Left ventricle myocardium superior (tissue), 1 donor: ENCODE measurements around the gene ADAMTSL5. TPM values are rescaled to one million over a fixed set of nuclear protein-coding genes. Genes with fewer than 3 reads are reported as not detected.
"Not testable (repeated sequence)": the region's sequence is repeated elsewhere in the genome, so short reads cannot be mapped to it uniquely, and the experiment has no call there.

Experiments
- ATAC-seq: fragments of 200-7000 bp; cut with Tn5 transposase; one replicate; pipeline ENCODE4 v1.9.1; 2020; ENCODE audit warnings: mild to moderate bottlenecking, moderate library complexity
- DNase-seq: peaks from one replicate; pipeline ENCODE4 v3.0.0-alpha.2; 2020
- intact Hi-C: fragments of 100-400 bp; cut with micrococcal nuclease; formaldehyde crosslinking; loops from one replicate; pipeline ENCODE4 v1.11.0; 2022
- total RNA-seq: library from RNA; stranded (reverse); fragmentation: NEBNext Ultra II Directional; extraction: Animal tissue kit (Norgen Biotek cat#: 25700); gene quantifications from one replicate; pipeline ENCODE4 v1.2.1, GENCODE V29; 2021
- donor health status: DM: no; HTN: yes; CAD: no; lungs with severe emphysema.

Gene ADAMTSL5
- total RNA-seq, 1 donor from 2014 or later, result 20.5 TPM

DNA sequence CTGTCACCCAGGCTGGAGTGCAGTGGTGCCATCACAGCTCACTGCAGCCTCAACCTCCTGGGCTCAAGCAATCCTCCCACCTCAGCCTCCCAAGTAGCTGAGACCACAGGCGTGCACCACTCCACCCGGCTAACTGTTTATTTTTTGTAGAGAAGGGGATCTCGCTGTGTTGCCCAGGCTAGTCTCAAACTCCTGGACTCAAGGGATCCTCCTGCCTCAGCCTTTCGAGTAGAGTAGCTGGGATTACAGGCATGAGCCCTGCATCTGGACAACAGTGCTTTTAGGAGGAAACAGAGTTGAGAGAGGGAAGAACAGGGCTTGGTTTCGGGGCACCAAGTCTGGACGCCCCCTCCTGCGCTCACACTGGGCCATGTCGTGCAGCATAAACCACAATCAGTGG lies 7.0 kb upstream of the ADAMTSL5 start:
- ATAC-seq, DNase-seq, intact Hi-C loops: not testable (repeated sequence)

DNA sequence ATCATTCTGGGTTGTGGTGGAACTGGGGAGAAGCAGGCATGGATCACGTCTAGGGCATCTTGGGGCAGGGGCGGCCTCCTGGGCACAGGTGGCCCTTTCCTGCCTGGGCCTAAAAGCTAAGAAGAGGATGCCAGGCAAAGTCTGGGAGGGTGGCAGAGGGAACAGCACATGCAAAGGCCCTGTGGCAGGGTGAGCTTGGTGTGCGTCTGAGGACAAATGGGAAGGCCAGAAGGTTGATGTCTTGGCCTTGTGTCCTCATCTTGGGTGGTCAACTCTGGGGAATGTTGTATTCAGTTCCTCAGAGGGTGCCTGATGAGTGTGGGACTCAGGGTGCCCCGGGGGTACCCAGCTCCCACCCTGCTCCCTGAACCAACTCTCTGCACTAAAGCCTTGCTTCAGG lies 5.7 kb upstream of the ADAMTSL5 start:
- ATAC-seq, result no peak
- intact Hi-C loops, result no loop called here

DNA sequence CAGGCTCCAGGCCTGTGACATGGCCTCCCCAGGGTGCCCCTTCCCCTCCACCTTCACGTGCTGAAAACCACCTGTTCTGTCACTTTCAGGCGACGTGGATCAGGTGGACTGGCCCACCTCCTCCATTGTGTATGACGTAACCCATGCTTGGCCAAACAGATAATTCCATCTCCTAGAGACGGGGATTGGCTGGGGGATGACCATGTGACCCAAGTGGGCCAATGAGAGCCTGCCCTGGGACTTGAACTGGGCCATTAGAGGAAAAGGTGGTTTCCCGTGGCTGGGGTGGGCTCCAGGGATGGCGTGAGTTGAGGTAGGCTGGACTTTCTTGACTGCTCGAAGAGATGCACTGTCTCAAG lies 3.6 kb upstream of the ADAMTSL5 start:
- DNase-seq (no peak), ATAC-seq (no peak)
- intact Hi-C loops, result no loop called here

More for the DNA sequence above, 5.7 kb upstream of the ADAMTSL5 start:
- DNase-seq, result no peak

DNA sequence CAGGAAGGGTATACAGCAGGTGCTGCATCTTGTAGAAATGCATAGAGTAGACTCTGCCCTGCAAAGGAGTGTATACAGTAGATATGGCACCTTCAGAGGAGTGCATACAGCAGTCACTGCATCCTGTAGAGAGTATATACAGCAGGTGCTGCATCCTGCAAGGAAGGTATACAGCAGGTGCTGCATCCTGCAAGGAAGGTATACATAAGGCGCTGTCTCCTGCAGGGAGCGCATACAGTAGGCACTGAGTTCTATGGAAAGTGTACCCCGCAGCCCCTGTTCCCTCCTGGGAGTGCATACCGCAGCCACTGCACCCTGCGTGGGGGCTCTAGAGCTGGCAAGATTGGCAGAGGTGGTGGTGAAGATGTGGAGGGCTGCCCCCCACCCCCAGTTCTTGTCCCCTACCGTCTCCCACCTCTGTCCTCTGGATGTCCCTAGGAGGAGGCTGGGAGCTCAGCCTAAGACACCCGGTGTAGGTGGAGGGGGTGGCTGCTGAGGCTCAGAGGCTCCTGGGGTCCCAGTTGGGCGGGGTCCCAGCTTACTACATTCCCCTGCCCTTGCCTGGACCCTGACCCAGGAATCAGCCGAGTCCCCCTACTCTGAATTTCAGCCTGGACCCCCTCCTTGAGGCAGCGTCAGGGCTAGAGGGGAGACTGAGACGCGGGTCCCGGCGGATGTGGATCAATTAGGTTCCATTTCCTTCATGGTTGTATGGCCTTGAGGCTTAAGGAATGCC lies 2.3 kb upstream of the ADAMTSL5 start:
- intact Hi-C loops, result no loop called here
- DNase-seq (no peak), ATAC-seq (no peak)

DNA sequence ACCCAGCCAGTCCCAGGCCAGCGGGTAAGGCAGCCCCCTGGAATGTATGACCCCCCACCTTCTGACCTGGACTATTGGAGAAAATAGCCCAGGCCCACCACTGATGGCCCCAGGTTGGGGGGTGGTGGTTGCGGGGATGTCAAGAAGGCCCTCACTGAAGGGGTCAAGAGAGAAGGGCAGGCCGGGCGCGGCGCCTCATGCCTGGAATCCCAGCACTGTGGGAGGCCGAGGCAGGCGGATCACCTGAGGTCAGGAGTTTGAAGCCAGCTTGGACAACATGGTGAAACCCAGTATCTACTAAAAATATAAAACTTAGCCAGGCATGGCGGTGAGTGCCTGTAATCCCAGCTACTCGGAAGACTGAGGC lies 1.5 kb upstream of the ADAMTSL5 start:
- ATAC-seq (no peak), DNase-seq (no peak)
- intact Hi-C loops, result no loop called here

DNA sequence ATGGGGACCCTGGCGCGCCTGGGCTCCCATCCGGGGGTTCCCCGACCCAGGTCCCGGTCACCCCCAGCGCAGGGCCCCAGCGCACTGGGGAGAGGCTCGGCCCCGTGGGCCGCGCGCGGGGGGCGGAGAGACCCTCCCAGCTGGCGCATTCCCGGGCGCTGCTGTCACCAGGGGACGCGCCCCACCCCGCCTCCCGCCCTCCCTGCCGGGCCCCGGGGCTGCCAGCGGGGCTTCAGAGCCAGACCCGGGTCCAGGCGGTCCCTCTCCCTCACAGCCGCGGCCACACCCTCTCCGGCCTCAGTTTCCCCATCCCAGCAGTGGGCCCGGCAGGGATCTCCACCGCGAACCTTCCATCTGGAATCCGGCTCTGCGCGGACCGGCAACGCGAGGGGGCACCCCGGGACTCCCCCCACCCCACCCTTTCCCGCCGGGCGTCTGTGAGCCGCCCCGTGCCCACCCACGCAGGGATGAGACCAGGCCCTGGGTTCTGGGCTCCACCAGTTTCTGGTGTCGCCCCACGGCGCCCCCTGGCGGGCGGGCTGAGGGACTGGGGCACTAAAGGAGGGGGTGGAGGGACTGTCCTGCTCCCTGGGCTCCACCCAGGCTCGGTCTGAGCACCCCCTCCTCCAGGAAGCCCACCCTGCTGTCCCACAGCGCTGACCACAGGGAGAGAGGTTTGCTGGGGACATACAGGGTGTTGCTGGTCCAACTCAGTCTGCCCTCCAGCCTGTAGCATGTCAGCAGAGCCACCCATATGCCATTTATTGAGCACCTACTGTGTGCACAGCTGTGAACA lies 878 bp upstream of the ADAMTSL5 start:
- ATAC-seq (peak; percentile 63), DNase-seq (peak; percentile 74)
- intact Hi-C loops, result no loop called here

DNA sequence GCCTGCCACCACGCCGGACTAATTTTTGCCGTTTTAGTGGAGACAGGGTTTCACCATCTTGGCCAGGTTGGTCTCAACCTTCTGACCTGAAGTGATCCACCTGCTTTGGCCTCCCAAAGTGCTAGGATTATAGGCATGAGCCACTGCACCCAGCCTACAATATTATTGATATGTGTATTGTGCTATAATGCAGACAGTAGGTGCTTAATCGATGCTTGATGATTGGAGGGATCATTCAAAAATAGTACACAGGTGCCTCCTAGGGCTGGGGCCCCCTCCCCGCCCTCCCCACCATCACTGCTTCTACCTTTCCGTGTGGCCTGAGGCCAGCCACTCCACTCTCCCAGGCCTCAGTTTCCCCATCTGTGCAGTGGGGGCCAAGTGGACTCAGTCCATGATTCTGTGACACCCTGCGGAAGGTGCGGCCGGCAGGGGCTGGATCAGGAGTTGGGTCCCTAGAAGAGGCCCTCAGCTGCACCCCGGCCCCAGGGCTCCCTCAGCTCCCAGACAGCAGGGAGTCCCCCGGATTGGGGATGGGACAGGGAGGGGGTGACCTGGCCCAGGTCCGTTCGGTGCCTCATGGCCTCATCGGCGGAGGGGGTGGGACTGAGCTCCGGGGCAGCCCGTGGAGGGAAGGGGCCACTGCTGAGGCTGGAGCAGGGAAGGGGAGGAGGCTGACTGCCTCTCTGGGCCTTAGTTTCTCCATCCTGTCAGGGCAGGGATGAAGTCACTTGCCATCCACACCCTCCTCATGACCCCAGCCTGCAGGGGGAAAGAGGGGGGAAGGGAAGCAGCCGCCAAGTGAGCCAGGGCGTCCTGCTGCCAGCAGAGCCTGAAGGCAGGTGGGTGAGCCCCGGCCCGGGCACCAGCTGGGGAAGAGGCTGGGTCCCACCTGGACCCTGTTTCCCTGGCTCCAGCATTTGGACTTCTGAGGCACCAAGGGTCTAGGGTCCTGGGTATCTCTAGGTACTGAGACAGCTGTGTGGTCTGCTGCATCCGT lies 1.2 kb downstream of the ADAMTSL5 start:
- no peak for DNase-seq
- intact Hi-C loops, result no loop called here

DNA sequence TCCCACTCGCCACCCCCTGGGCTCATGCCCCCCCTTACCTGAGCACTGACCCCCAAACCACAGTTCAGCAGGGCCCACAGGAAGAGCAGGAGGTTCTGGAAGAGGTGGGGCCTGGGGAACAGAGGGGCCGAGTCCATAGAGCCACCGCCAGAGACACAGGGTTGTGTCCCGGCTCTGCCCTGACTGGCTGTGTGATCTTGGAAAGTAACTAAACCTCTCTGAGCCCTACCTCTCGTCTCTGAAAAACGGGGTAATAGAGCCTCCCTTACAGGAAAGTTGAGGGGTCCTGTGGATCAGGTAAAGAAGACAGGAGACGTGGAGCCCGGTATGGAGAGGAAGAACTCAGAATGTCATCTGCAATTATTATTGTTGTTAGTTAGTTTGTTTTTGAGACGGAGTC lies 2.0 kb downstream of the ADAMTSL5 start:
- intact Hi-C loops, result no loop called here
- DNase-seq, result no peak
- ATAC-seq, result no peak

More for the DNA sequence above, 1.2 kb downstream of the ADAMTSL5 start:
- ATAC-seq, result no peak

DNA sequence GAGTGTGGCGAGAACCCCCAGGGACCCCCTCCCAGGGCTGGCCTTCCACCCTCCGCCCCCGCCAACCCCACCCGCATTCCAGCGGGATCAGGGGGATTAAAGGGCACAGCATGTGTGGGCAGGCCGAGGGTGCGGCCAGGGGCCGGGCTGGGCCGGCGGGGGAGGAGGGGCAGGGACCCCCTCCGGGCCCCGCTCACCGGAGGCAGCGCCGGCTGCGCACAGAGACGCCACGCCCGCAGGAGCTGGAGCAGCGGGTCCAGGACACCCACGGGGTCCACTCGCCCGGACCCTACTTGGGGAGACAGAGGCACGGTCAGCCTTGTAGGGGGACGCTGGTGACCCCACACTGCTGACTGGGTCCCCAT lies 2.4 kb downstream of the ADAMTSL5 start:
- no peak for ATAC-seq
- intact Hi-C loops, result no loop called here

DNA sequence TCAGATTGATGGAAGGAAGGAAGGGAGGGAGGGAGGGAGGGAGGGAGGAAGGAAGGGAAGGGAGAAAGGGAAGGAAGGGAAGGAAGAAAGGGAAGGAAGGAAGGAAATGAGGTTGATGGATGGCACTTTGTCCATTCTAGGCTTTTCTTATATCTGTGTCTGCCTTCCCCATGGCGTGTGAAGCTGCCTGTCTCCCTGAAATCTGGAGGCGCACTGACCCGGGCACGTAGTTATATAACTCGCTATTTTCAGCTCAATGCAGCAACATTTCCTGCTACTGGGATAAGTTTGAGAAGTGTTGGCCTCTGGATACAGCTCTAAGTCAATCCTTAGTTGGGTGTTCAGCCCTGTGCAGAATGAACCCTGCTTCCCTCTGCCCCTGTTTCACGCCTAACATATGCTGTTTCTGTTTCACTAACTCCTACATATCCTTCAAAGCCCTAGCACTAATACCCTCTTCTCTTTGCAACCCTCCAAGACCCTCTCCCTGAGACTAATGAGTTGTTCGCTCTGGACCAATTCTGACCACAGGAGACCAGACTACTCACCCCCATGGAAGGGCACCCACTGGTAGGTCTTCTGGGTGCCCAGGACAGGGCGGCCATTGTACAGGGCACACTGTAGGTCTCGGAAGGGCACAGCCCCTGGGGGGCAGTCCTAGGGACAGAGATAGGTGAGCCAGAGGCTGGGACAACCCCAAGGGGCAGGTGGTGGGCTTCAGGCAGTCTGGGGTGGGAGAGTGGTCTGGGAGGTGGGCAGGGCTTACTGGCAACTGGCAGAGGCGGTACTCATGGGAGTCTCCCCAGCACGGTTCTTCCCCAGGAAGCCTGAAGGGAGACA lies 3.0 kb downstream of the ADAMTSL5 start:
- DNase-seq, result no peak
- intact Hi-C loops, result no loop called here
- no peak for ATAC-seq

More for the DNA sequence above, 2.4 kb downstream of the ADAMTSL5 start:
- no peak for DNase-seq

DNA sequence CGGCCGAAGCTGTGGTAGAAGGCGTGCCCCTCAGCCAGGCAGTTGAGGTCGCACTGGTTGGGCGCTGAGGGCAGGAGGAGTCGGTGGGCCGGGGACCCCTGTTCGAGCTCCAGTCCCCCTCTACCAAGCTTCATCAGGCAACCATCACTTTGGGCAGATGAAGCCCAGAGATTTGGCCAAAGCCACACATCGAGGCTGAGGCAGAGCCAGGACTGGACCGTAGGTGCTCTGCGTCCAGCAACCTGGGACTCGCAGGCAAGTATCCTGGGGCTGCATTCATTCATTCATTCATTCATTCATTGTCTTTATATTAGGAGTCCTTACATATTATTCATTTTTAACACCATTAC lies 4.3 kb downstream of the ADAMTSL5 start:
- intact Hi-C loops, result no loop called here
- DNase-seq (no peak), ATAC-seq (no peak)

DNA sequence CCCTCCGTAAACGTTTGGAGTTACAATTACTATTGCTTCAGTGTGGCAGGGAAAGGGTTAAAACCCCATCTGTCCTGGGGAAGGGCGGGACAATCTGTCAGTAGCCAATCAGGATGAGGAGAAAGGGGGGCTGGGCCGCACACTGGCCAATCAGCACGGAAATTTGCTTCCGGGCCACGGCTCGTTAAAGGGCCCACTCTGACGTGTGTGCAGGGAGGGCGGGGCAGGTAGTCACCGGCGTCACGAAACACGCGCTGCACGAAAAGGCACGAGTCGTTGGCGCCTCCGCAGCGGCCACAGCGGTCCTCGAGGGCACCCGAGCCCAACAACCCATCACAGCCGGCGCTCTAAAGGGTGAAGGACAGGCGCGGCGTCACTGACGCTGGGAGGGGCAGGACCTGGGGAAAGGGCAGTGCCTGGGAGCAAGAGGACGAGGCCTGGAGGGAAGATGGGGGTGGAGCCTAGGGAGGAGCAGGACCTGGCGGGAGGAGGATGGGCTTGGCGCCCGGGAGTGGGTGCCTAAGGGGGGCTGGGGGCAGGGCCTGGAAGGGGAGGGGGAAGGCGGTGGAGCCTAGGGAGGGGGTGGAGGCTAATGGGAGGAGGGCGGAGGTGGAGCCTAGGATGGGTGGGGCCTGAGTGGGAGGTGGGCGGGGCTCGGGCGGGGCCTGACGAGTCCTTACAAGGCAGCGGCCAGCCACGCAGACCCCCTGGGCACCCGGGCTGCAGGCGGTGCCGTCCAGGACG lies 4.9 kb downstream of the ADAMTSL5 start:
- DNase-seq (peak; percentile 94), ATAC-seq (peak; percentile 87)
- intact Hi-C loops, result no loop called here

DNA sequence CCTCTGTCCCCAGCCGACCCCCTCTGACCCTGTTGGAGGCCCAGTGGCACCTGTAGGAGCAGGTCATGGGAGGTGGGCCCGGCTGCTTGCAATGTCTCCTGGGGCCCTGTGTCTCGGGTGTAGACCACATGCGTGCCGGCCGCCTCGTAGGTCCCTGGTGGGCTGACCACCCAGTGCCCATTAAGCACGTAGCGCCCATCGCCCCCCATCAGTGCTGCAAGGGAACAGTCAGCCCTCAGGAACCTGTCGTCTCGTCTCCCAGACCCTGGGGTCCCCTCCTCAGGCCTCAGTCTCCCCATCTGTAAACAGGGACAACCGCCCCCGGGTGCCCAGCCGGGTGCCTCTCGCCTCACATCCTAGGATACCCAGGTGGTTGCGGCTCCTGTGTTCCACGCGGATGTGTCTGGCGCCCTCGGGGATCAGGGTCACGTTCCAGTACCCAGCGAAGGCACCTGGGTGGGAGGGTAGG lies 5.6 kb downstream of the ADAMTSL5 start:
- intact Hi-C loops, result no loop called here
- ATAC-seq (no peak), DNase-seq (no peak)

DNA sequence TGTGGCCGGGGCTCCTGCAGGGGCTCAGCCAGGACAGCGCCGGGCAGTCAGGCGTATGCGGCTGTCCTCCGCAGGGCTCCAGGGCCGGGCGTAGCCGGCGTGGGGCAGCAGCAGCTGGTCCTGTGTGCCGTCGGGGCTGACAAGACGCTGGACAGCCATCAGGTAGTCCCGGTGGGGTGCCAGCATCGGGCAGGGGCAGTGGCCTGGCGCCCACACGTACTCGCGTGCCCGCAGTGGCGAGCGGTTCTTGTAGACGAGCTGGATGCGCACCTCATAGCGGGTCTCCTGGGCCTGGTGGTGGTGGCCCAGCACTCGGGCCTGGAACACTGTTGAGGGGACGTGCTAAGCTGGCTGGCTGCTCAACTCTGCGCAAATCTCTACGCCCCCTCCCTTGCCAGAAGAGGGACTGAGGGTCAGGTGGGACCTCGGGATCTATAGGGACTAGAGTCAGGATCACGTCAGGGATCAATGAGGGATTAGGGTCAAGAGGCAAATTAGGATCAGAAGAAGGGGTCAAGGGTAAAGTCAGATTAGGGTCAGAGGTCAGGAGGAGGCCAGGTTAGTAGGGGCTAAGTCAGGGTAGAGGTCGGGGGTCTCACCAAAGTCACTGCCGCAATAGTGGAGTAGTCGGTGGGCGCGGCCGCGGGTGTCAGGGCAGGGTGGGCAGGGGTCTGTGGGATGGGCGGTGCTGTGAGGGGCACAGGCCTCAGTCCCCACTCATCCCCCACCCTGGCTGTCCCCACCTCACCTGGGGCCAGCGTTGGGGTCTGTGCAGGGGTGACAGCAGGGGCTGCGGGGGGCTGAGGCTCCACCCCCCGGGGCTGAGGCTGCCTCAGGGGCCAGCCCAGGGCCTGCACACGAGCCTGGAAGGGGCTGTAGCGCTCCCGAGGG lies 6.6 kb downstream of the ADAMTSL5 start:
- ATAC-seq, result no peak
- DNase-seq, result no peak
- intact Hi-C loops, result no loop called here

DNA sequence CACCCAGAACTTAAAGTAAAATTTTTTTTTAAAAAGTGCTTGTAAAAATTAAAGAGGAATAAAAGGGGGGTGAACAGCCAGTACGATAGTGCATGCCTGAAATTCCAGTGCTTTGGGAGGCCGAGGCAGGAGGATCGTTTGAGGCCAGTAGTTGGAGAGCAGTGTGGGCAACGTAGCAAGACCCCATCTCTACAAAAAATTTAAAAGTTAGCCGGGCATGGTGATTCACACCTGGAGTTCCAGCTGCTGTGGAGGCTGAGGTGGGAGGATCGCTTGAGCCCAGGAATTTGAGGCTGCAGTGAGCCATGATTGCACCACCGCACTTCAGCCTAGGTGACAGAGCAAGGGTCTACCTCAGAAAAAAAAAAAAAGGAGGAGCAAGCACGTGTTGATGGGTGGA lies 7.8 kb downstream of the ADAMTSL5 start:
- no peak for ATAC-seq
- no peak for DNase-seq
- intact Hi-C loops, result no loop called here

DNA sequence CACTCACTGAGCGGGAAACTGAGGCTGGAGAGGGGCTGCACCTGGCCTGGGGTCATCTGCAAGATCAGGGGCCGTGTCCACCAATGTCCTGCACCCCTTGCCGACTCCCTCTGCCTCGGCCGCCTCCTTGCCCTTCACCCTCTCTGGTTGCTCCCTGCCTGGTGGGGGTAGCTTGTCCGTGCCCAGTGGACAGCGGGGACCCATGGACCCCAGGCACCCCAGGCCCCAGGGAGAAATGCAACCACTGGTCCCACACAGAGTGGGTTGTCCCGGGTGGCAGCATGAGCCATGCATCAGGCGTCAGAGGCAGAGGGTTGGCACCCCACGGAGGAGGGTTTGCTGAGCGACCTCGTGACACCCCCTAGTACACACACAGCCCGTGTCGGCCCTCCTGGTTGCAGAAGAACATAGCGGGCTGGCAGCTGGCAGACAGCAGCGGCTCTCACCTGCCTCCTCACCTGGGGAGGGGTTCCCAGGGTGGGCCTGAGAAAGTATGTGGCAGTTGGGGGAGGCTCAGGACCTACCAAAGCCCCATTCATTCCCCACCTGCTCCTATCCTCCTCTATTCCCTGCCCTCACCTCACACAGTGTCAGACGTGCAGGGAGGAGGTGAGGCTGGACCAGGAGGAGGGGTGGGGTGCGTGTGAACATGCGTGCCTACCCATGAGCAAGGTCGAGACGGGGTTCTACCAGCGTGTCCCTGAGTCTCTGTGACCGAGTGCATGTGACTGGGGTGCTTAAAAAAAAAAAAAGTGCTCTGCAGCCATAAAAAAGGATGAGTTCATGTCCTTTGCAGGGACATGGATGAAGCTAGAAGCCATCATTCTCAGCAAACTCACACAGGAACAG lies 8.7 kb downstream of the ADAMTSL5 start:
- DNase-seq (no peak), ATAC-seq (no peak)
- intact Hi-C loops, result no loop called here
